RCC 7860 (cell line): ENCODE measurements around the gene EYA3.

Experiments
- DNase-seq: peaks from one replicate; pipeline ENCODE4 v3.0.0-alpha.2; 2015; ENCODE audit warnings: low spot score
- FAIRE-seq: peaks from 2 replicates; lab custom pipeline; 2012; peaks lifted over from hg19 to GRCh38; lab: Jason Lieb, UNC

EYA3 gene

GRCh38 chr1:28113242-28113572, 24.8 kb upstream of the EYA3 start:
- DNase-seq (no peak), FAIRE-seq (no peak)

- FAIRE-seq, result peak; percentile 94
- DNase-seq, result peak; percentile 96
Observed at GRCh38 chr1:28112388-28113241, 24.2 kb upstream of the EYA3 start.

GRCh38 chr1:28111157-28111556, 22.7 kb upstream of the EYA3 start:
- DNase-seq, result peak; percentile 49
- no peak for FAIRE-seq

GRCh38 chr1:28110555-28110954, 22.1 kb upstream of the EYA3 start:
- DNase-seq (peak; percentile 71), FAIRE-seq (peak; percentile 42)

DNA sequence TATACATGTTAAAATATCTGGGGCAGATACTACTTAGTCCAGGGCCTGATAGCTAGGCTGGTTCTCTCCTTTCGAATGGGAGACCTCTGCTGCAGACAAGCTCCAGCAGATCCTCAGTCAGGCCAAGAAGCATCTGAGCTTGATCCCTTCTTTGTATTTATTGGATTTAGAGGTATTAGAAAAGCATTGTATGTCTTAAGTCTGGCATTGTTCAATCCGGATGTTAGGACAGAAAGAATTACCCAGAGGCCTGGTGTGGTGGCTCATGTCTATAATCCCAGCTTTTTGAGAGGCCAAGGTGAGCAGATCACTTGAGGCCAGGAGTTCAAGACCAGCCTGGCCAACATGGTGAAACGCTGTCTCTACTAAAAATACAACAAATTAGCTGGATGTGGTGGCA, 21.2 kb upstream of the EYA3 start:
- FAIRE-seq, result no peak
- DNase-seq, result no peak

DNA sequence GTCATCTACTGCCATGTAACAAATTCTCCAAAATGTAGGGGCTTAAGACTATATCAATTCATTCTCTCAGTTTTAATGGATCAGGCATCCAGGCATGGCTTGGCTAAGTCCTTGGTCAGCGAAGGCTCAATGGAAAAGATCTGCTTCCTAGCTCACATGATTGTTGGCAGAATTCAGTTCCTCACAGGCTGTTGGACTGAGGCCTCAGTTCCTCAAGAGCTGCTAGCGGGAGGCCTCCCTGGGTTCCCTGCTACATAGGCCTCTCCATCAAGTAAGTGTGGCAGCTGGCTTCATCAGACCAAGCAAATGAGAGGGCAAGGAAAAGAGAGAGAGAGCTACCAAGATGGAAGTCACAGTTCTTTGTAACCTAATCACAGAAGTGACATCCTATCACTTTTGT, 19.6 kb upstream of the EYA3 start:
- DNase-seq (no peak), FAIRE-seq (no peak)

GRCh38 chr1:28104866-28105467, 16.6 kb upstream of the EYA3 start:
- DNase-seq (no peak), FAIRE-seq (no peak)

GRCh38 chr1:28102189-28102588, 13.8 kb upstream of the EYA3 start:
- FAIRE-seq (no peak), DNase-seq (no peak)

GRCh38 chr1:28099050-28099769, 10.8 kb upstream of the EYA3 start:
- FAIRE-seq, result no peak
- no peak for DNase-seq

DNA sequence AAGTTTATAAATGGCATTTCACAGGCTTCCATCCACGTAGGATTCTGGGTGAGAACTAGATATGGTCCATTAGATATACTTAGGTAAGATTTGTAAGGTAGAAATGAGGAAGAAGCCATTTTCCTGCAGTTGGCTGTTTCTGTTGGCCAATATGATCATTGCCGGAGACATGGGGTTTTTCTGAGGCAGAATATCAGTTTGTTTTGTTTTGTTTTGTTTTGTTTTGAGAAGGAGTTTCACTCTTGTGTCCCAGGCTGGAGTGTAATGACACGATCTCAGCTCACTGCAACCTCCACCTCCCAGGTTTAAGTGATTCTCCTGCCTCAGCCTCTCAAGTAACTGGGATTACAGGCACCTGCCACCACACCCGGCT, 8.7 kb upstream of the EYA3 start:
- FAIRE-seq (no peak), DNase-seq (no peak)

DNA sequence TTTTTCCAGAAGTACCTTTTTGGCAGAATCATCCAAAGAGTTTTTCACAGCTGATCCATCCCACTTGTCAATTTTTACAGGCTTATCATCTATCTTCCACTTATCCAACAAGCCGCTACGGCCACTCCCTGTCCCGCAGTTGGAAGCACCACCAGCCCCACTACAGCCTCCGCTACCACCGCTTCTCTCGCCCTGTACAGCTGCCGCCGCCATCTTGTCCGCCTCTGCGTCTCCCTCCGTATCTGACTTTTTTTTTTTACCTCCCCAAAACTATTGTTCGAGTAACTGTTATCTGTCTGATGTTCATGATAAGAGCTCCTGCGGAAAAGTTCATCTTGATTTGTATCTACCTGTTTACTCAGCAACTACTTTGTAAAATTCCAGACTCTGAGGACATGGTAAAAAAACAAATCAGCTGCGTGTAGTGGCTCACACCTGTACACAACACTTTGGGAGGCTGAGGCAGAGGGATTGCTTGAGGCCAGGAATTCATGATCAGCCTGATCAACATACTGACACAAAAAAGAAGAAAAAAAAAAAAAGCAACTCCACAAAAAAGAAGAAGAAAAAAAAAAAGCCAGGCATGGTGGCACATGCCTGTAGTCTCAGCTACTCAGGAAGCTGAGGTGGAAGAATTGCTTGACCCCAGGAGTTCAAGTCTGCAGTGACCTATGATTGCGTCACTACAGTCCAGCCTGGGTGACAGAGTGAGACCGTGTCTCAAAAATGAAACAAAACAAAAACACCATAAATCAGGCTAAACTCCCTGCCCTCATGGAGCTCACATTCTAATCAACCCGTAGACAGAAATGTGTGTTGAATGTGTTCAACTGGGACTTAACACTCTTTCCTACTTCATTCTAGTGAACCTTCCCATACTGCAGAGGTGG, 8.0 kb upstream of the EYA3 start:
- no peak for DNase-seq
- no peak for FAIRE-seq

DNA sequence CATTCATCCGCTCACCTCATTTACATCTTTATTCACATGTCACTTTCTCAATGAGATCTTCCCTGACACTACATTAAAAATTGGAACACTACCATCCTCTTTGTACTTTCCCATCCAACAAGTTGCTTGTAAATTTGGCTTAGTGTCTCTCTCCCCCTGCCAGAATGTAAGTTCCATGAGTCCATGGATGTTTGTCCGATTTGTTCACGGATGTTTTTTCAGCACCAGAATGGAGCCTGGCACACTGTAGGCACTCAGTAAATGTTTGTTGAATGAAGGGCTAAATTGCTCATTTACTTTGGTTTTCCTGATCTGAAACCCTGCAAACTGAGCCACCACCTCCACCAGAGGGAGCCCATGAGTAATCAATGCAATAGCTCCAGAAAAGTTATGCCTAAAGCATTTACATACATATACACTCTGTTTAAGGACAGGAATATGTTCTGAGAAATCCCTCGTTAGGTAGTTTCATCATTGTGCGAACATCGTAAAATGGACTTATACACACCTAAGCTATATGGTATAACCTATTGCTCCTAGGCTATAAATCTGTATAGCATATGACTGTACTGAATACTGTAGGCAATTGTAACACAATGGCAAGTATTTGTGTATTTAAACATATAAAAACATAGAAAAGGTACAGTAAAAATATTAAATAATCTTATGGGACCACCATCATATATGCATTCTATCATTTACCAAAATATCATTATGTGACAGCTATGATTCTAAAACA, 2.8 kb upstream of the EYA3 start:
- FAIRE-seq (peak; percentile 64), DNase-seq (peak; percentile 53)

GRCh38 chr1:28087614-28088167, 719 bp downstream of the EYA3 start:
- no peak for DNase-seq
- no peak for FAIRE-seq

DNA sequence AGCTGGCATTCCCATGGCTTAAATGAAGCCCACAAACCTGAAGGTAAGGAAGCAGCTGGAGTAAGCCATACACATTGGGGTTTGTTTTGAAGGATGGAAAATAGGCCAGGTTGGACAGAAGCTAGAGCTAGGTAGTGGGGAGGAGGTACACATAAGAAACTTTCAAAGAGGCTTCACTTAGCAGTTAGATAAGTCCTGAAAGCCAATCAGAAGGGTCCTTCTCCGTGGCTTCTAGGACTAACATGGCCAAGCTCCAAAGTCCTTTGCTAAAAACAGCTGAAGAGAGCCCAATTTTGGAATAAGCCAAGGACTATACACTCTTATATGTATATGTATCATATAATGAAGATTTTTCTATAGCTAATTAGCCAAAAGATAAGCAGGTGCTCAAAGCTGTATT, 1.8 kb downstream of the EYA3 start:
- FAIRE-seq, result no peak
- no peak for DNase-seq

- FAIRE-seq (no peak), DNase-seq (no peak)
Observed at GRCh38 chr1:28085129-28085528, 3.3 kb downstream of the EYA3 start.

- DNase-seq, result no peak
- FAIRE-seq, result no peak
Observed at GRCh38 chr1:28083876-28084275, 4.5 kb downstream of the EYA3 start.

GRCh38 chr1:28078680-28079626, 9.5 kb downstream of the EYA3 start:
- FAIRE-seq, result no peak

DNA sequence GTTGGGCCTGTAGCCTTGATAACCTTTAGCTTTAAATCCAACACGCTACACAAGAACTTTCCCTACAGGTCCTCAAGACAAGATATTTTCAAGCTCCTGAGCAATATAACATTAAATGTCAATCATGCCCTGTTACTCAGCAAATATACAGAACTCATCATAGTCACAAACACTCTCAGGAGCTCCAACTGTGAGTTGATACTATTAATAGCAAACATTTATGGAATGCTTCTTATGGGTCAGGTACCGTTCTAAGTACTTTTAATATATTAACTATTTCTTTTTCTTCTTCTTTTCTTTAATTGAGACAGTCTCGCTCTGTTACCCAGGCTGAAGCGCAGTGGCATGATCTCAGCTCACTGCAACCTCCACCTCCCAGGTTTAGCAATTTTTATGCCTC, 10.1 kb downstream of the EYA3 start:
- DNase-seq (peak; percentile 99), FAIRE-seq (peak; percentile 99)

More at GRCh38 chr1:28078680-28079626, 9.5 kb downstream of the EYA3 start:
- DNase-seq, result peak; percentile 98
